Measurements from ENCODE around the gene TAF8. TPM values are rescaled to one million over a fixed set of nuclear protein-coding genes. Genes with fewer than 3 reads are reported as not detected.

TAF8 gene
- polyA plus RNA-seq, 1 of the 3 experiments (the other 2 are of a cell fraction) = 27.8 TPM

DNA sequence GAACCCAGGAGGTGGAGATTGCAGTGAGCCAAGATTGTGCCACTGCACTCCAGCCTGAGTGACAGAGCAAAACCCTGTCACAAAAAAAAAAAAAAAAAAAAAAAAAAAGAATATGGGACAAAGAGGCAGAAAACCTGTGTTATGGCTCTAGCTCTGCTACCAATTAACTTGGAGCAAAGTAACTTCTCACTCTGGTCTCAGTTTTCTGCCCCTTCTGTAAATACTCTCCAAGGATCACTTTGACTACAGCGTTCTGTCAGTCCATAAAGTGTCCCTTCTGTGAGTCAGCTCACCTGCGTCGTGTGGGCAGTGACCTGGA lies 67.5 kb downstream of the TAF8 start (continued):
- TF ChIP-seq MXI1 (IDR thresholded peaks at IDR 0.05; ENCODE audit: low read depth, low read length) (no peak), POLR2AphosphoS5 (IDR thresholded peaks at IDR 0.05; ENCODE audit: low read depth, low read length) (no peak), TCF12 (IDR thresholded peaks at IDR 0.05) (no peak), GATA2 (CRISPR knock-in tag; IDR thresholded peaks at IDR 0.05) (no peak)

DNA sequence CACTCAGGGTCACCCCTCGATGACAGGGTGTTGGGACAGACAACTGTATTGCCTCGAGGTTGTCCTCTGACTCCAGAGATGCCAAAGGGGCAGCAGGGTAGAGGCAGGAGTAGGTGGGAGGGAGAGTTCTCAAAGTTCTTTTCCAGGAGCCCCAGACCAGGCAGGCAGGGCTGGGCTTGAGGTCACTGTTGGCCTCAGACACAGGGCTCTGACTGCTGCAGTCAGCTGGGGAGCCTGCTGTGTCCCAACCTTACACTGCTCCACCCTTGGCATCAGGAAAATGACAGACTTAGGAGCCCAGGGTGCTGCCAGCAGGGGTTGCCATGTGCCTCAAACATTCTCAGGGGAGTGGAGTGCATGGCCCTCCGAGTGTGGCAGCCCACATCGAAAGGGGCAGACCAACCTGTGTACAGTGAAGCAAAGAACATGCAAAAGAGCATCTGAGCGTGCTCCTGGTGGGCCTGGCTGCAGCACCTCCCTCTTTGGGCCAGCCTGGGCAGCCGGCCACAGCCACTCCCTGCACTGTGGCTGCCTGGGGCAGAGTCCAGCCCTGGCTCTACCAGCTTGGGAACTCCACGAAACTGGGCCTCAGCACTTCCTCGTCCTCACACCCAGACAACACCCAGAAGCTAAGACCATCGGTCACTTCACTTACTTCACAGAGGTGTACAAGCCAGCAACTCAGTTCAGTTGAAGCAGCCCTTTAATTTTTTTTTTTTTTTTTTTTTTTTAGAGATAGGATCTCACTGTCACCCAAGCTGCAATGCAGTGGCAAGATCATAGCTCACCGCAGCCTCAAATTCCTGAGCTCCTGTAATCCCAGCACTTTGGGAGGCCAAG lies 68.1 kb downstream of the TAF8 start:
- TF ChIP-seq RCOR1 (IDR thresholded peaks at IDR 0.05; ENCODE audit: low read length) = no peak
- no peak for TF ChIP-seq NFIC (IDR thresholded peaks at IDR 0.05; ENCODE audit: borderline replicate concordance)
- TF ChIP-seq, protein P1, sequence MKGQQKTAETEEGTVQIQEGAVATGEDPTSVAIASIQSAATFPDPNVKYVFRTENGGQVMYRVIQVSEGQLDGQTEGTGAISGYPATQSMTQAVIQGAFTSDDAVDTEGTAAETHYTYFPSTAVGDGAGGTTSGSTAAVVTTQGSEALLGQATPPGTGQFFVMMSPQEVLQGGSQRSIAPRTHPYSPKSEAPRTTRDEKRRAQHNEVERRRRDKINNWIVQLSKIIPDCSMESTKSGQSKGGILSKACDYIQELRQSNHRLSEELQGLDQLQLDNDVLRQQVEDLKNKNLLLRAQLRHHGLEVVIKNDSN (IDR thresholded peaks at IDR 0.05; ENCODE audit: borderline replicate concordance, low read depth) = no peak
- no peak for TF ChIP-seq YY1 (IDR thresholded peaks at IDR 0.05; ENCODE audit: low read depth)
- TF ChIP-seq MXI1 (IDR thresholded peaks at IDR 0.05; ENCODE audit: low read depth, low read length) = no peak
- TF ChIP-seq GABPA (IDR thresholded peaks at IDR 0.05; ENCODE audit: low read depth) = no peak
- no peak for TF ChIP-seq FOXM1 (IDR thresholded peaks at IDR 0.05; ENCODE audit: low read depth)
- TF ChIP-seq, protein P2, sequence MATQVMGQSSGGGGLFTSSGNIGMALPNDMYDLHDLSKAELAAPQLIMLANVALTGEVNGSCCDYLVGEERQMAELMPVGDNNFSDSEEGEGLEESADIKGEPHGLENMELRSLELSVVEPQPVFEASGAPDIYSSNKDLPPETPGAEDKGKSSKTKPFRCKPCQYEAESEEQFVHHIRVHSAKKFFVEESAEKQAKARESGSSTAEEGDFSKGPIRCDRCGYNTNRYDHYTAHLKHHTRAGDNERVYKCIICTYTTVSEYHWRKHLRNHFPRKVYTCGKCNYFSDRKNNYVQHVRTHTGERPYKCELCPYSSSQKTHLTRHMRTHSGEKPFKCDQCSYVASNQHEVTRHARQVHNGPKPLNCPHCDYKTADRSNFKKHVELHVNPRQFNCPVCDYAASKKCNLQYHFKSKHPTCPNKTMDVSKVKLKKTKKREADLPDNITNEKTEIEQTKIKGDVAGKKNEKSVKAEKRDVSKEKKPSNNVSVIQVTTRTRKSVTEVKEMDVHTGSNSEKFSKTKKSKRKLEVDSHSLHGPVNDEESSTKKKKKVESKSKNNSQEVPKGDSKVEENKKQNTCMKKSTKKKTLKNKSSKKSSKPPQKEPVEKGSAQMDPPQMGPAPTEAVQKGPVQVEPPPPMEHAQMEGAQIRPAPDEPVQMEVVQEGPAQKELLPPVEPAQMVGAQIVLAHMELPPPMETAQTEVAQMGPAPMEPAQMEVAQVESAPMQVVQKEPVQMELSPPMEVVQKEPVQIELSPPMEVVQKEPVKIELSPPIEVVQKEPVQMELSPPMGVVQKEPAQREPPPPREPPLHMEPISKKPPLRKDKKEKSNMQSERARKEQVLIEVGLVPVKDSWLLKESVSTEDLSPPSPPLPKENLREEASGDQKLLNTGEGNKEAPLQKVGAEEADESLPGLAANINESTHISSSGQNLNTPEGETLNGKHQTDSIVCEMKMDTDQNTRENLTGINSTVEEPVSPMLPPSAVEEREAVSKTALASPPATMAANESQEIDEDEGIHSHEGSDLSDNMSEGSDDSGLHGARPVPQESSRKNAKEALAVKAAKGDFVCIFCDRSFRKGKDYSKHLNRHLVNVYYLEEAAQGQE (IDR thresholded peaks at IDR 0.05; ENCODE audit: low read depth, low read length) = no peak
- TF ChIP-seq, protein P3, sequence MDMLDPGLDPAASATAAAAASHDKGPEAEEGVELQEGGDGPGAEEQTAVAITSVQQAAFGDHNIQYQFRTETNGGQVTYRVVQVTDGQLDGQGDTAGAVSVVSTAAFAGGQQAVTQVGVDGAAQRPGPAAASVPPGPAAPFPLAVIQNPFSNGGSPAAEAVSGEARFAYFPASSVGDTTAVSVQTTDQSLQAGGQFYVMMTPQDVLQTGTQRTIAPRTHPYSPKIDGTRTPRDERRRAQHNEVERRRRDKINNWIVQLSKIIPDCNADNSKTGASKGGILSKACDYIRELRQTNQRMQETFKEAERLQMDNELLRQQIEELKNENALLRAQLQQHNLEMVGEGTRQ (IDR thresholded peaks at IDR 0.05; ENCODE audit: borderline replicate concordance, low read depth, low read length) = no peak
- TF ChIP-seq MEF2A (IDR thresholded peaks at IDR 0.05; ENCODE audit: borderline replicate concordance, low read depth) = no peak
- TF ChIP-seq NRF1 (IDR thresholded peaks at IDR 0.05; ENCODE audit: low read depth, low read length) = peak; percentile 48; the same call in 1 of the 2 replicates
- TF ChIP-seq CHD2 (IDR thresholded peaks at IDR 0.05; ENCODE audit: low read length, partially characterized antibody) = no peak
- TF ChIP-seq POLR2AphosphoS5 (IDR thresholded peaks at IDR 0.05; ENCODE audit: low read depth, low read length) = no peak
- TF ChIP-seq GATA2 (CRISPR knock-in tag; IDR thresholded peaks at IDR 0.05) = 0 out of 2 replicates have a peak, but pooled peaks have one; percentile 7
- no peak for TF ChIP-seq JUND (IDR thresholded peaks at IDR 0.05)
- peak; percentile 18; the same call in 1 of the 2 replicates for TF ChIP-seq RAD21 (IDR thresholded peaks at IDR 0.05; ENCODE audit: low read length)
- no peaks in the 10 kb centered on the region for H3K36me3 ChIP-seq (replicated peaks in 1 of 2; ENCODE audit: control insufficient read depth in 1 of 2, insufficient read depth in 2 of 2, low read length in 1 of 2)
- POLR2A ChIA-PET = interaction anchor here (0.7 kb wide), 2 partner anchors 23 to 580 kb away, joined by 4 to 5 read pairs; no protein-coding TSS in a partner anchor
- no peaks in the 10 kb centered on the region for H3K9me3 ChIP-seq
- H2AFZ ChIP-seq (ENCODE audit: low read depth) = no peak overlapping the region; the same call in 1 of the 2 replicates
- CTCF ChIA-PET = interaction anchor here (1.2 kb wide), 1 partner anchor 42 kb away, joined by 3 read pairs; no protein-coding TSS in a partner anchor
- no peaks in the 10 kb centered on the region for H3F3A ChIP-seq (replicated peaks; ENCODE audit: insufficient read depth)
- H3K27me3 ChIP-seq (ENCODE audit: insufficient read depth) = no peaks in the 10 kb centered on the region
- H3K9ac ChIP-seq = no peak overlapping the region
- 53% methylated on average over 6 of the region's 10 CpGs for WGBS (ENCODE audit: low lambda C conversion rate)
- H3K27ac ChIP-seq (ENCODE audit: low read depth in 2 of 2, low read length in 1 of 2) = no peak overlapping the region
- no peaks in the 10 kb centered on the region for H3K9me2 ChIP-seq
- no peak overlapping the region for H3K4me3 ChIP-seq (ENCODE audit: low read depth in 2 of 2, low read length in 1 of 2)
- DNase-seq = peak; percentile 68
- H3K79me2 ChIP-seq (ENCODE audit: insufficient read depth) = no peaks in the 10 kb centered on the region
- H3K4me1 ChIP-seq (ENCODE audit: control insufficient read depth in 1 of 2, insufficient read depth in 2 of 2, low read depth in 1 of 2, low read length in 1 of 2) = peaks cover 5 to 7% of the 10 kb centered on the region in 2 experiments; a peak in 1 of 4 replicates
- H4K20me1 ChIP-seq (ENCODE audit: insufficient read depth) = no peaks in the 10 kb centered on the region
- H3K4me2 ChIP-seq = no peak overlapping the region

Data from SK-N-SH (cell line).